Measurements from ENCODE around the gene KREMEN1. TPM values are rescaled to one million over a fixed set of nuclear protein-coding genes. Genes with fewer than 3 reads are reported as not detected.

Gene KREMEN1
- total RNA-seq, 1 experiment from 2014 or later, result 31.9 TPM

GRCh38 chr22:29134448-29134847 is 61.6 kb downstream of the KREMEN1 start:
- Histone ChIP-seq H2AFZ (ENCODE audit: low read depth, low read length, poor library complexity, severe bottlenecking) (no peak overlapping the region), H3K4me2 (ENCODE audit: low read length) (no peak overlapping the region), H3K4me1 (ENCODE audit: control insufficient read depth in 1 of 2, insufficient read depth in 2 of 2, low read length in 2 of 2) (no peaks in the 10 kb centered on the region), H3K27ac (ENCODE audit: low read depth, low read length) (no peak overlapping the region), H3K79me2 (ENCODE audit: insufficient read depth, low read length) (no peaks in the 10 kb centered on the region), H3K36me3 (ENCODE audit: control insufficient read depth in 1 of 2, insufficient read depth in 2 of 2, low read length in 2 of 2) (no peaks in the 10 kb centered on the region), H4K20me1 (ENCODE audit: insufficient read depth) (no peaks in the 10 kb centered on the region), H3K4me3 (replicated peaks in 1 of 2; ENCODE audit: low read depth in 1 of 2, low read length in 2 of 2) (no peak overlapping the region), H3K9me3 (ENCODE audit: control insufficient read depth in 1 of 2, insufficient read depth in 1 of 2, low read depth in 1 of 2, low read length in 2 of 2) (no peaks in the 10 kb centered on the region), H3K9me2 (ENCODE audit: insufficient read depth) (no peaks in the 10 kb centered on the region), H3K9ac (ENCODE audit: low read length) (no peak overlapping the region), H3K27me3 (ENCODE audit: insufficient read depth, low read length) (no peaks in the 10 kb centered on the region)
- DNase-seq (ENCODE audit: low read depth, low spot score) (no peak), ATAC-seq (no peak)
- no TSS peak for BruUV-seq (replicated peaks)
- intact Hi-C loops (cut with micrococcal nuclease), result no loop called here
- RAD21 ChIA-PET (ENCODE audit: low non-redundant PET in 1 of 2, low total read pairs in 2 of 2, uncharacterized antibody in 2 of 2, unreplicated experiment in 2 of 2), result no interaction called here
- POLR2A ChIA-PET, result no interaction called here
- CTCF ChIA-PET, result no interaction called here
- TF ChIP-seq ELF1 (IDR thresholded peaks at IDR 0.05; ENCODE audit: borderline replicate concordance, low read depth) (no peak), JUND (IDR thresholded peaks at IDR 0.05) (no peak), REST (IDR thresholded peaks at IDR 0.05; ENCODE audit: low read depth) (no peak), YY1 (IDR thresholded peaks at IDR 0.05; ENCODE audit: extremely low read depth, insufficient replicate concordance, low read depth, low read length) (no peak), EZH2phosphoT487 (IDR thresholded peaks at IDR 0.05; ENCODE audit: borderline replicate concordance) (no peak), TCF7L2 (IDR thresholded peaks at IDR 0.05; ENCODE audit: borderline replicate concordance, extremely low read depth, insufficient read depth, insufficient read length) (no peak), CTCF (IDR thresholded peaks at IDR 0.05 in 2 of 3, conservative IDR thresholded peaks at IDR 0.05 in 1 of 3; ENCODE audit: borderline replicate concordance in 1 of 3, insufficient read depth in 1 of 3, low read depth in 2 of 3, low read length in 2 of 3) (no peak), POLR2A (IDR thresholded peaks at IDR 0.05; ENCODE audit: borderline replicate concordance, extremely low read depth, insufficient read depth, insufficient read length) (no peak), ZNF274 (IDR thresholded peaks at IDR 0.05; ENCODE audit: low read depth, low read length) (no peak), ATF3 (IDR thresholded peaks at IDR 0.05) (no peak), POLR2AphosphoS5 (IDR thresholded peaks at IDR 0.05; ENCODE audit: low read depth, low read length) (no peak), ZFX (IDR thresholded peaks at IDR 0.05) (no peak)
